Breast epithelium (tissue), 3 donors: ENCODE data around the gene IFRD1.

Experiments used
- CTCF ChIP-seq, 3 donors: fragments of 450-650 bp; IDR thresholded peaks; one replicate each; pipeline ENCODE4 v1.5.1; 2016 to 2017; ENCODE audit warnings: antibody characterized with exemption in 3 of 3, mild to moderate bottlenecking in 3 of 3, moderate library complexity in 3 of 3
- POLR2A ChIP-seq: fragments of 450-650 bp; IDR thresholded peaks from one replicate; pipeline ENCODE4 v1.6.1; 2016; ENCODE audit warnings: antibody characterized with exemption, mild to moderate bottlenecking, moderate library complexity

GRCh38 chr7:112517487-112517886 lies 67.2 kb downstream of the IFRD1 start:
- no peak for TF ChIP-seq CTCF (IDR thresholded peaks at IDR 0.05)
- TF ChIP-seq POLR2A = no peak
